CD4-positive, alpha-beta T cell treated with Interleukin-17A for 4 hours (primary cell): Measurements from ENCODE around the gene ST8SIA2.

ENCODE experiments used
- DNase-seq: peaks from one replicate; pipeline ENCODE4 v3.0.0-alpha.2; 2020; ENCODE audit warnings: mixed read lengths

The ST8SIA2 gene

DNA sequence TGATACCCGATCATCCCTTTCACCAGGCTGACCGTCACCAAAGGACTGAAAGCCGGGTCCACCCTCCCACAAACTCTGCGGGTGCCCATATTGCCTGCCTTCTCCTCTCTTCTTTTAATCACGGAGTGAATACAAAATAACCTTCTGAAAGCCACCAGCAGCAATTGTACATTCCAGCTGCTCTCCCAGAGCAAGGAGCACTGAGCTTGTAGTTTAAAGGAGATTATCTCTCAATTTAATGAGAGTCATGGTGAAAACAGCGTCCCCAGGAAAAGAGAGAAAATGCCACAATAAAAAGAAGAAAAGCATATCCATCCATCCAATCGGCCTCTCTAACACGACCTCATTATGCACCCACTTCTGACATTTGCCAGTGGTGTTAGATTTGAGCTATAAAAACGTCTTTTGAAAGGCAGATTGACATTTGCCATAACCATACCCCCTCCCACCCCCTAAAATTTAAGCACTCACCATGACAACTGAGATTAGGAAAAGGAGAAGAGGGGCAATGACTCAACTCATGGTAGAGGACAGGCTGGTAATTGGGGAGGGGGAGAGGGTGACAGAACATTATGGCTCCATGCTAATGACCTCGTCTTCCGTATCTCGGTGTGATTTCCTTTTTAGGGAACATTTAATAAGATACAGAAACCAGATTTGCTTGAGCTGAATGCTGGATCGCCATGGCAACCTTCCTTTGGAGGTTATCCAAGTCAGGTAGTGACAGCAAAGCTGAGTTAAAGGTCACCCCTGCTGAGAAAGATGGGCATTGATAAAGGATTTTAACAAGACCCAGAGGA is 106.2 kb downstream of the ST8SIA2 start:
- no peak for DNase-seq

DNA sequence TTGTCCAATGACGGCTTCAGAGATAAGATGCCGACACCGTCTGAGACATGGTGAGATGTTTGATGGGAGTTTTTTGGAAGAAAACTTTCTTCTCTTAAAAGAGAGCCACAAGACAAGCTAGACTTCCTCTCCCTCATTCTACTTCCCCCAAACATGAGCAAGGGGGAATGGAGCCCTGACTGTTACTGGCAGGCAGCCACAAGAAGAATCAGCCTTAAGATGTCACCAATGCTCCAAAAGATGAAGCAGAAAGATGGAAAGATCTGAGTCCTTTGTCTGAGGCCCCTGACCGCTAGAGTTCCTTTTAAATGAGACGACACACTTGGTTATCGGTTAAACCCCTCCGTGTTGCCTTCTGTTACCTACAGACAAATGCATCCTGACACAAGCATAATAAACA is 108.7 kb downstream of the ST8SIA2 start:
- no peak for DNase-seq

- DNase-seq = no peak
Measured at GRCh38 chr15:92502930-92503857, 109.5 kb downstream of the ST8SIA2 start.

GRCh38 chr15:92503889-92504288 is 110.2 kb downstream of the ST8SIA2 start:
- no peak for DNase-seq

DNA sequence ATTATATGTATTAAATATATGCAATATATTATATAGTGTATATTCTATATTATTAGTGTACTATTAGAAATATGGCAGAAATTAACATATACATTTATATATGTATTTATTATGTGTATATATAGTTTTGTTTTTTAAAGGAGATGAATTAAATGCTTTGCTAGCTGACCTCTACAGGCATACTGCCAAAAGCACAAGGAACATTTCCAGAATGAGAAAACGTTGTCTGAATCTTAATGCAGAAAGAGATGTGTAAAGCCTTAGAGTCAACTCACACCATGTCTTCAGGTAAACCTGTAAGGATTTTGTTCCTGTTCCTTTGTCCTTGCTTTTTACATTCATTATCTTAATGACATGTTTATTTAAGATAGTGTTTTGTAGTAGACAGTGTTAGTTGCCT is 111.9 kb downstream of the ST8SIA2 start:
- no peak for DNase-seq

GRCh38 chr15:92506506-92506905 is 112.8 kb downstream of the ST8SIA2 start:
- DNase-seq = no peak

DNA sequence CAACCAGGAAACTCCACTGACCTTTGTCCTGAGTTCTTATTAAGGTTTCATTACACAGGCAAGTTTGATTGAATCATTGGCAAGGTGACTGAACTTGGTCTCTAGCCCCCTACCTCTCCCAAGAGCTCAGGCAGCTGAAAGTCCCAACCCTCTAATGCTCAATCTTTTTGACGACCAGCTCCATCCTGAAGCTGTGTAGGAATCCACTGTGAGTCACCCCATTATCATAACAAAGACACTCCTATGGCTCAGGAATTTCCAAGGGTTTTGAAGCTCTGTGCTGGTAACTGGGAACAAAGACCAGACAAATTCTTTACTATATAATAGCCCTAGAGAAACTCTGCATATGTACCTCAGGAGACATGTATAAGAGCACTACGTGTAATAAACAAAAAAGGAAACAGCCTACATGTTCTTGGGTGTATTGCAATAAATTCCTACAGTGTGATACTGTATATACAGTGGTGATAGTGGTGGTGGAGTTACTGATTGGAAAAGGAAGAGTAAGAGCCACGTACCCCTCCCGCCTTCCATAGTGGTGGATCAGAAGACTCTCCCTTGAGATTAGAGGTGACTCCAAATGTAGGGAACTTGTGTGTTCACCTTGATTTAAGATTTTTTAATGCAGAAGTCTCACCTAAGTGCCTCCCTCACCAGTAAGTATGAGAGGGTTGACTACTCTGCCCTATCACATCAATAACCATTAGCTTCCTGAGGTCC is 116.6 kb downstream of the ST8SIA2 start:
- no peak for DNase-seq
